A549 (cell line): ENCODE data around the gene CELF2. TPM values are rescaled to one million over a fixed set of nuclear protein-coding genes. Genes with fewer than 3 reads are reported as not detected.

ENCODE experiments used
- ATAC-seq, 2 experiments: fragments of 200-7000 bp in 1 of 2; fragments of >200 bp in 1 of 2; cut with Nextera tagmentation in 1 of 2; cut with Tn5 transposase in 1 of 2; 3 replicates each; pipeline versions ENCODE4 v1.8.0 to v1.9.1; 2018 to 2020; ENCODE audit warnings: mild to moderate bottlenecking in 1 of 2, moderate library complexity in 1 of 2
- CTCF ChIA-PET: fragments of 300-600 bp; sonication (Branson Sonifier 250); formaldehyde crosslinking; extraction: SDS; loops from one replicate; lab custom pipeline; 2021; ENCODE audit warnings: antibody characterized with exemption, inconsistent platforms; lab: Yijun Ruan, JAX
- POLR2A ChIA-PET: fragments of 350-600 bp; formaldehyde crosslinking; extraction: SDS; loops from one replicate; lab custom pipeline; 2021; ENCODE audit warnings: antibody characterized with exemption, inconsistent platforms; lab: Yijun Ruan, JAX
- DNase-seq, 2 experiments: peaks; one replicate each; pipeline versions ENCODE4 v3.0.0 to v3.0.0-alpha.2; 2011 to 2016; ENCODE audit warnings: low read depth in 1 of 2, low spot score in 1 of 2
- FAIRE-seq: peaks from 2 replicates; lab custom pipeline; 2011; peaks lifted over from hg19 to GRCh38; lab: Jason Lieb, UNC
- H3K27ac ChIP-seq, 2 experiments: fragments of >200 bp; sonication (Bioruptor Twin); formaldehyde crosslinking; 3 replicates each; pipeline ENCODE4 v1.5.1; 2016 to 2017
- H3K4me1 ChIP-seq: fragments of >200 bp; sonication (Bioruptor Twin); formaldehyde crosslinking; 3 replicates; pipeline ENCODE4 v1.6.1; 2016
- H3K4me2 ChIP-seq: fragments of >200 bp; sonication (Bioruptor Twin); formaldehyde crosslinking; 3 replicates; pipeline ENCODE4 v1.6.1; 2016
- H3K4me3 ChIP-seq: fragments of >200 bp; sonication (Bioruptor Twin); formaldehyde crosslinking; 3 replicates; pipeline ENCODE4 v1.5.1; 2016
- H3K9me3 ChIP-seq: fragments of >200 bp; sonication (Bioruptor Twin); formaldehyde crosslinking; 3 replicates; pipeline ENCODE4 v1.6.1; 2016
- CBX8 ChIP-seq: fragments of 200-600 bp; sonication (generic); IDR thresholded peaks from 2 replicates; pipeline ENCODE4 v1.6.1; 2016
- CEBPB ChIP-seq, 2 experiments: fragments of >200 bp in 1 of 2; sonication (Bioruptor Twin) in 1 of 2; formaldehyde crosslinking in 1 of 2; IDR thresholded peaks; 2 replicates each; pipeline ENCODE4 v1.6.1; 2012 to 2016
- CHD4 ChIP-seq: fragments of 200-600 bp; sonication (generic); IDR thresholded peaks from 2 replicates; pipeline ENCODE4 v1.6.1; 2016; ENCODE audit warnings: antibody characterized with exemption, mild to moderate bottlenecking, borderline replicate concordance
- EHMT2 ChIP-seq: fragments of 200-600 bp; sonication (generic); IDR thresholded peaks from 2 replicates; pipeline ENCODE4 v1.6.1; 2016; ENCODE audit warnings: antibody characterized with exemption, low read depth, mild to moderate bottlenecking, moderate library complexity
- EP300 ChIP-seq, 2 experiments: fragments of >200 bp; sonication (Bioruptor Twin); formaldehyde crosslinking; IDR thresholded peaks; 2 replicates in 1 of 2; 3 replicates in 1 of 2; pipeline ENCODE4 v1.6.1; 2016 to 2017
- ESRRA ChIP-seq: fragments of 150-350 bp; IDR thresholded peaks from 2 replicates; pipeline ENCODE4 v1.6.1; 2014; ENCODE audit warnings: mild to moderate bottlenecking, low read length, borderline replicate concordance
- FOSB ChIP-seq: fragments of 250-450 bp; sonication (Bioruptor Pico); IDR thresholded peaks from 2 replicates; pipeline ENCODE4 v1.5.0; 2020; ENCODE audit warnings: mild to moderate bottlenecking, moderate library complexity
- HOXB5 ChIP-seq: fragments of 250-450 bp; sonication (Bioruptor Pico); IDR thresholded peaks from 2 replicates; pipeline ENCODE4 v1.5.0; 2020; ENCODE audit warnings: mild to moderate bottlenecking, moderate library complexity
- JUNB ChIP-seq: fragments of >200 bp; sonication (Bioruptor Twin); formaldehyde crosslinking; IDR thresholded peaks from 2 replicates; pipeline ENCODE4 v1.6.1; 2016
- KDM5A ChIP-seq: fragments of 200-600 bp; sonication (generic); IDR thresholded peaks from 2 replicates; pipeline ENCODE4 v1.6.1; 2016; ENCODE audit warnings: antibody characterized with exemption, mild to moderate bottlenecking
- MAFK ChIP-seq: fragments of 450-650 bp; IDR thresholded peaks from 2 replicates; pipeline ENCODE4 v1.6.1; 2014; ENCODE audit not compliant: partially characterized antibody
- MAZ ChIP-seq: fragments of 150-350 bp; IDR thresholded peaks from 2 replicates; pipeline ENCODE4 v1.6.1; 2014; ENCODE audit warnings: antibody characterized with exemption, low read depth, low read length, borderline replicate concordance
- NR3C1 ChIP-seq: fragments of >200 bp; sonication (Bioruptor Twin); formaldehyde crosslinking; IDR thresholded peaks from 3 replicates; pipeline ENCODE4 v1.6.1; 2017
- PHF8 ChIP-seq: fragments of 200-600 bp; sonication (generic); IDR thresholded peaks from 2 replicates; pipeline ENCODE4 v1.6.1; 2016; ENCODE audit warnings: low read depth, mild to moderate bottlenecking, antibody characterized with exemption, moderate library complexity, borderline replicate concordance
- RAD21 ChIP-seq, 2 experiments: fragments of >200 bp in 1 of 2; sonication (Bioruptor Twin) in 1 of 2; formaldehyde crosslinking in 1 of 2; IDR thresholded peaks in 1 of 2; conservative IDR thresholded peaks in 1 of 2; 2 replicates in 1 of 2; 3 replicates in 1 of 2; pipeline ENCODE4 v1.6.1; 2012 to 2018; ENCODE audit warnings: inconsistent platforms in 1 of 2
- RFX5 ChIP-seq: fragments of 450-650 bp; IDR thresholded peaks from 2 replicates; pipeline ENCODE4 v1.7.1; 2014; ENCODE audit warnings: antibody characterized with exemption, mild to moderate bottlenecking, moderate library complexity
- ZC3H11A ChIP-seq: fragments of 450-650 bp; IDR thresholded peaks from 2 replicates; pipeline ENCODE4 v1.6.1; 2014; ENCODE audit warnings: antibody characterized with exemption, mild to moderate bottlenecking
- ZFP36 ChIP-seq: fragments of 450-650 bp; IDR thresholded peaks from 2 replicates; pipeline ENCODE4 v1.6.1; 2014; ENCODE audit warnings: borderline replicate concordance; ENCODE audit not compliant: partially characterized antibody
- ZNF302 ChIP-seq: fragments of 250-450 bp; sonication (Bioruptor Pico); IDR thresholded peaks from 2 replicates; pipeline ENCODE4 v1.9.0; 2021; ENCODE audit warnings: inconsistent platforms, mild to moderate bottlenecking, moderate library complexity
- WGBS: methylation state at CpG from one replicate; pipeline ENCODE4 v1.1.6; 2017; ENCODE audit errors: missing lambda C conversion rate; 5-methylcytosine and 5-hydroxymethylcytosine counted together
- polyA plus RNA-seq, 4 experiments: library from polyadenylated mRNA; depleted of rRNA in 3 of 4; stranded (reverse); fragments of >200 nt; fragmentation: RNase III in 1 of 4; extraction: RNeasy Plus Mini Kit Qiagen cat#74134 plus additional on column Dnase treatment in 1 of 4; gene quantifications; 2 replicates in 3 of 4; 3 replicates in 1 of 4; pipeline ENCODE4 v1.2.3, GENCODE V29; 2011 to 2017
- TF ChIP-seq, protein P1 (sequence below): fragments of 450-650 bp; IDR thresholded peaks from 2 replicates; pipeline ENCODE4 v1.6.1; 2014; ENCODE audit warnings: antibody characterized with exemption
- TF ChIP-seq, protein P2 (sequence below): fragments of >200 bp; sonication (Bioruptor Twin); formaldehyde crosslinking; IDR thresholded peaks from 3 replicates; pipeline ENCODE4 v1.6.1; 2016
- TF ChIP-seq, protein P3 (sequence below): fragments of 200-600 bp; sonication (generic); IDR thresholded peaks from 2 replicates; pipeline ENCODE4 v1.6.1; 2016; ENCODE audit warnings: antibody characterized with exemption, mild to moderate bottlenecking, moderate library complexity
- TF ChIP-seq, protein P4 (sequence below): fragments of 250-450 bp; sonication (Bioruptor Pico); IDR thresholded peaks from 2 replicates; pipeline ENCODE4 v1.5.0; 2021; ENCODE audit warnings: mild to moderate bottlenecking, moderate library complexity, borderline replicate concordance
- TF ChIP-seq, protein P5 (sequence below): fragments of 150-350 bp; IDR thresholded peaks from 2 replicates; pipeline ENCODE4 v1.6.1; 2014; ENCODE audit warnings: low read depth, mild to moderate bottlenecking, low read length
- TF ChIP-seq, protein P6 (sequence below): IDR thresholded peaks from 2 replicates; pipeline ENCODE4 v1.6.1; 2012

CELF2 gene
- polyA plus RNA-seq, 2 of the 4 experiments (the other 2 are of a cell fraction): 0.01 to 0.03 TPM

DNA sequence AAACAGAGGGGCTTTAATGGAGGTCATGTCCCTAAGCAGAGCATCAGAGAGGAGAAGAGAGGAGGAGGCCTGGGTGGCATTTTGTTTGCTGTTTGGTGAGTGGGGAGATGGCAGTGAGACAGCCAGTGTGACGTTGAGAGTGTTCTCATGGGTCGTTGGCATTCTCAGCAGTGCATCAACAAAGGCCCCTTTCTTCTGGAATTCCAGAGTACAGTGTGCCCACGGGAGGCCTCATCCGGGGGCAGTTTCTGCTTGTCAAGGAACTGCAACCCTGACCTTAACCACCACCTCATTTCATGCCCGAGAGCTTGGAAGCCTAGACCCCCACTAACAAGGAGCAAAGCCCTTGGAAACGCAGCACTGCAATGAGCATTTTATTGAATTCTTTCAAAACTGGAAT, 92.9 kb downstream of the CELF2 start:
- Histone ChIP-seq H3K27ac (no peak overlapping the region), H3K4me2 (no peak overlapping the region), H3K4me1 (no peaks in the 10 kb centered on the region), H3K4me3 (no peak overlapping the region), H3K9me3 (no peaks in the 10 kb centered on the region)
- ChIA-PET POLR2A (no interaction called here), CTCF (no interaction called here)
- DNase-seq (no peak), ATAC-seq (no peak), FAIRE-seq (no peak)
- TF ChIP-seq KDM5A: no peak
- no peak for TF ChIP-seq RFX5
- TF ChIP-seq ZFP36: no peak
- TF ChIP-seq CBX8: no peak
- TF ChIP-seq RAD21 (conservative IDR thresholded peaks at IDR 0.05 in 1 of 2, IDR thresholded peaks at IDR 0.05 in 1 of 2): no peak
- TF ChIP-seq NR3C1: no peak
- TF ChIP-seq, protein P1, sequence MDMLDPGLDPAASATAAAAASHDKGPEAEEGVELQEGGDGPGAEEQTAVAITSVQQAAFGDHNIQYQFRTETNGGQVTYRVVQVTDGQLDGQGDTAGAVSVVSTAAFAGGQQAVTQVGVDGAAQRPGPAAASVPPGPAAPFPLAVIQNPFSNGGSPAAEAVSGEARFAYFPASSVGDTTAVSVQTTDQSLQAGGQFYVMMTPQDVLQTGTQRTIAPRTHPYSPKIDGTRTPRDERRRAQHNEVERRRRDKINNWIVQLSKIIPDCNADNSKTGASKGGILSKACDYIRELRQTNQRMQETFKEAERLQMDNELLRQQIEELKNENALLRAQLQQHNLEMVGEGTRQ: no peak
- TF ChIP-seq ZC3H11A: no peak
- no peak for TF ChIP-seq CEBPB (IDR thresholded peaks at IDR 0.05)
- TF ChIP-seq, protein P2, sequence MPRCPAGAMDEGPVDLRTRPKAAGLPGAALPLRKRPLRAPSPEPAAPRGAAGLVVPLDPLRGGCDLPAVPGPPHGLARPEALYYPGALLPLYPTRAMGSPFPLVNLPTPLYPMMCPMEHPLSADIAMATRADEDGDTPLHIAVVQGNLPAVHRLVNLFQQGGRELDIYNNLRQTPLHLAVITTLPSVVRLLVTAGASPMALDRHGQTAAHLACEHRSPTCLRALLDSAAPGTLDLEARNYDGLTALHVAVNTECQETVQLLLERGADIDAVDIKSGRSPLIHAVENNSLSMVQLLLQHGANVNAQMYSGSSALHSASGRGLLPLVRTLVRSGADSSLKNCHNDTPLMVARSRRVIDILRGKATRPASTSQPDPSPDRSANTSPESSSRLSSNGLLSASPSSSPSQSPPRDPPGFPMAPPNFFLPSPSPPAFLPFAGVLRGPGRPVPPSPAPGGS: no peak
- TF ChIP-seq ZNF302 (CRISPR knock-in tag): no peak
- no peak for TF ChIP-seq EHMT2
- TF ChIP-seq MAFK: no peak
- 3% methylated on average over 6 of the region's 6 CpGs for WGBS

DNA sequence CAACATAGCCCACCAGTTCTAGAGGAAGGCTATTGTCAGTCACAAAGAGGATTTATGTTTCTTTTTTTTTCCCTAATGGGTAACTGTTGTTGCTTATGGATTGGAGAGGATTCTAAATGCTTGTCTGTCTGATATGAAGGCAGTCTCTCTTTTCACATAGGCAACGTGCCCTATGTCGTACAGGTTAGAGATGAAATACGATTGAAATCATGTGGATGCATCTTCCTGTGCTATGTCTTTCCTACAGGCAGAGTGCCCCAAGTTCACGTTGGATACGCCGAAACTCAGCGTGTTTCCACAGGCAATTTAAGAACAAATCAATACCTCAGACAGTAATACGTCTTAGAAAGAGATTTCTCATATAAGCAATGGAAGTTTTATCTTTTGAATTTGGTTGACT, 93.8 kb downstream of the CELF2 start:
- TF ChIP-seq JUNB: no peak
- no peak for TF ChIP-seq FOSB (CRISPR knock-in tag)
- TF ChIP-seq ESRRA: no peak
- TF ChIP-seq, protein P2: no peak
- no peak for TF ChIP-seq HOXB5 (CRISPR knock-in tag)
- TF ChIP-seq, protein P3, sequence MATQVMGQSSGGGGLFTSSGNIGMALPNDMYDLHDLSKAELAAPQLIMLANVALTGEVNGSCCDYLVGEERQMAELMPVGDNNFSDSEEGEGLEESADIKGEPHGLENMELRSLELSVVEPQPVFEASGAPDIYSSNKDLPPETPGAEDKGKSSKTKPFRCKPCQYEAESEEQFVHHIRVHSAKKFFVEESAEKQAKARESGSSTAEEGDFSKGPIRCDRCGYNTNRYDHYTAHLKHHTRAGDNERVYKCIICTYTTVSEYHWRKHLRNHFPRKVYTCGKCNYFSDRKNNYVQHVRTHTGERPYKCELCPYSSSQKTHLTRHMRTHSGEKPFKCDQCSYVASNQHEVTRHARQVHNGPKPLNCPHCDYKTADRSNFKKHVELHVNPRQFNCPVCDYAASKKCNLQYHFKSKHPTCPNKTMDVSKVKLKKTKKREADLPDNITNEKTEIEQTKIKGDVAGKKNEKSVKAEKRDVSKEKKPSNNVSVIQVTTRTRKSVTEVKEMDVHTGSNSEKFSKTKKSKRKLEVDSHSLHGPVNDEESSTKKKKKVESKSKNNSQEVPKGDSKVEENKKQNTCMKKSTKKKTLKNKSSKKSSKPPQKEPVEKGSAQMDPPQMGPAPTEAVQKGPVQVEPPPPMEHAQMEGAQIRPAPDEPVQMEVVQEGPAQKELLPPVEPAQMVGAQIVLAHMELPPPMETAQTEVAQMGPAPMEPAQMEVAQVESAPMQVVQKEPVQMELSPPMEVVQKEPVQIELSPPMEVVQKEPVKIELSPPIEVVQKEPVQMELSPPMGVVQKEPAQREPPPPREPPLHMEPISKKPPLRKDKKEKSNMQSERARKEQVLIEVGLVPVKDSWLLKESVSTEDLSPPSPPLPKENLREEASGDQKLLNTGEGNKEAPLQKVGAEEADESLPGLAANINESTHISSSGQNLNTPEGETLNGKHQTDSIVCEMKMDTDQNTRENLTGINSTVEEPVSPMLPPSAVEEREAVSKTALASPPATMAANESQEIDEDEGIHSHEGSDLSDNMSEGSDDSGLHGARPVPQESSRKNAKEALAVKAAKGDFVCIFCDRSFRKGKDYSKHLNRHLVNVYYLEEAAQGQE: no peak
- TF ChIP-seq, protein P4, sequence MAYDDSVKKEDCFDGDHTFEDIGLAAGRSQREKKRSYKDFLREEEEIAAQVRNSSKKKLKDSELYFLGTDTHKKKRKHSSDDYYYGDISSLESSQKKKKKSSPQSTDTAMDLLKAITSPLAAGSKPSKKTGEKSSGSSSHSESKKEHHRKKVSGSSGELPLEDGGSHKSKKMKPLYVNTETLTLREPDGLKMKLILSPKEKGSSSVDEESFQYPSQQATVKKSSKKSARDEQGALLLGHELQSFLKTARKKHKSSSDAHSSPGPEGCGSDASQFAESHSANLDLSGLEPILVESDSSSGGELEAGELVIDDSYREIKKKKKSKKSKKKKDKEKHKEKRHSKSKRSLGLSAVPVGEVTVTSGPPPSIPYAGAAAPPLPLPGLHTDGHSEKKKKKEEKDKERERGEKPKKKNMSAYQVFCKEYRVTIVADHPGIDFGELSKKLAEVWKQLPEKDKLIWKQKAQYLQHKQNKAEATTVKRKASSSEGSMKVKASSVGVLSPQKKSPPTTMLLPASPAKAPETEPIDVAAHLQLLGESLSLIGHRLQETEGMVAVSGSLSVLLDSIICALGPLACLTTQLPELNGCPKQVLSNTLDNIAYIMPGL (CRISPR knock-in tag): no peak
- TF ChIP-seq, protein P5, sequence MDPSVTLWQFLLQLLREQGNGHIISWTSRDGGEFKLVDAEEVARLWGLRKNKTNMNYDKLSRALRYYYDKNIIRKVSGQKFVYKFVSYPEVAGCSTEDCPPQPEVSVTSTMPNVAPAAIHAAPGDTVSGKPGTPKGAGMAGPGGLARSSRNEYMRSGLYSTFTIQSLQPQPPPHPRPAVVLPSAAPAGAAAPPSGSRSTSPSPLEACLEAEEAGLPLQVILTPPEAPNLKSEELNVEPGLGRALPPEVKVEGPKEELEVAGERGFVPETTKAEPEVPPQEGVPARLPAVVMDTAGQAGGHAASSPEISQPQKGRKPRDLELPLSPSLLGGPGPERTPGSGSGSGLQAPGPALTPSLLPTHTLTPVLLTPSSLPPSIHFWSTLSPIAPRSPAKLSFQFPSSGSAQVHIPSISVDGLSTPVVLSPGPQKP: no peak
- no peak for TF ChIP-seq EP300 (IDR thresholded peaks at IDR 0.05)
- no peak for TF ChIP-seq CHD4
- TF ChIP-seq MAZ: no peak
- no peak for TF ChIP-seq RAD21 (conservative IDR thresholded peaks at IDR 0.05 in 1 of 2, IDR thresholded peaks at IDR 0.05 in 1 of 2)
- TF ChIP-seq PHF8: no peak
- TF ChIP-seq, protein P6, sequence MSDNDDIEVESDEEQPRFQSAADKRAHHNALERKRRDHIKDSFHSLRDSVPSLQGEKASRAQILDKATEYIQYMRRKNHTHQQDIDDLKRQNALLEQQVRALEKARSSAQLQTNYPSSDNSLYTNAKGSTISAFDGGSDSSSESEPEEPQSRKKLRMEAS: no peak
- DNase-seq (no peak), ATAC-seq (no peak), FAIRE-seq (no peak)
- H3K4me2 ChIP-seq: no peak overlapping the region
- H3K9me3 ChIP-seq: no peaks in the 10 kb centered on the region
- no peaks in the 10 kb centered on the region for H3K4me1 ChIP-seq
- no peak overlapping the region for H3K4me3 ChIP-seq
- H3K27ac ChIP-seq: no peak overlapping the region
- 28% methylated on average over 8 of the region's 8 CpGs for WGBS
- POLR2A ChIA-PET: no interaction called here
- CTCF ChIA-PET: interaction anchor here (1.2 to 1.4 kb wide), 2 partner anchors 9 to 586 kb away, joined by 3 read pairs; no protein-coding TSS in a partner anchor
